DOHH2 (cell line): ENCODE measurements around the gene DCAF10.

Experiments
- H3F3A ChIP-seq: fragments of 200-600 bp; sonication (generic), shearing (Covaris generic); 2 replicates; pipeline ENCODE4 v1.6.0; 2016; ENCODE audit warnings: antibody characterized with exemption, mild to moderate bottlenecking; ENCODE audit not compliant: control insufficient read depth, insufficient read depth
- H3K27ac ChIP-seq: fragments of 200-600 bp; sonication (generic); 2 replicates; pipeline ENCODE4 v1.5.1; 2014; ENCODE audit warnings: low read depth, mild to moderate bottlenecking, low read length, moderate library complexity
- H3K27me3 ChIP-seq: fragments of 200-600 bp; sonication (generic); 2 replicates; pipeline ENCODE4 v1.6.1; 2014; ENCODE audit warnings: mild to moderate bottlenecking, low read length, mixed read lengths; ENCODE audit not compliant: control insufficient read depth
- H3K36me3 ChIP-seq: fragments of 200-600 bp; sonication (generic); 2 replicates; pipeline ENCODE4 v1.6.1; 2014; ENCODE audit warnings: mild to moderate bottlenecking, low read length, moderate library complexity, mixed read lengths; ENCODE audit not compliant: control insufficient read depth
- H3K4me1 ChIP-seq: fragments of 200-600 bp; sonication (generic); 2 replicates; pipeline ENCODE4 v1.6.1; 2014; ENCODE audit warnings: mild to moderate bottlenecking, low read length, mixed read lengths; ENCODE audit not compliant: control insufficient read depth
- H3K4me2 ChIP-seq: fragments of 200-600 bp; sonication (generic); 2 replicates; pipeline ENCODE4 v1.6.0; 2014; ENCODE audit warnings: mild to moderate bottlenecking, low read length, moderate library complexity
- H3K4me3 ChIP-seq: fragments of 200-600 bp; sonication (generic); 2 replicates; pipeline ENCODE4 v1.5.1; 2014; ENCODE audit warnings: mild to moderate bottlenecking, low read length, mixed read lengths
- H3K79me2 ChIP-seq: fragments of 200-600 bp; sonication (generic); 2 replicates; pipeline ENCODE4 v1.6.1; 2014; ENCODE audit warnings: mild to moderate bottlenecking, low read length, mixed read lengths; ENCODE audit not compliant: control insufficient read depth
- H3K9me2 ChIP-seq: fragments of 200-600 bp; sonication (generic); replicated peaks from 2 replicates; pipeline ENCODE4 v1.6.1; 2014; ENCODE audit warnings: mild to moderate bottlenecking, low read length, mixed read lengths; ENCODE audit not compliant: control insufficient read depth
- H3K9me3 ChIP-seq: fragments of 200-600 bp; sonication (generic); 2 replicates; pipeline ENCODE4 v1.6.1; 2014; ENCODE audit warnings: antibody characterized with exemption, low read length, mixed read lengths; ENCODE audit not compliant: control insufficient read depth, insufficient read depth
- H4K20me1 ChIP-seq: fragments of 200-600 bp; sonication (generic); 2 replicates; pipeline ENCODE4 v1.6.0; 2014; ENCODE audit warnings: low read depth, mild to moderate bottlenecking, antibody characterized with exemption, low read length, moderate library complexity; ENCODE audit not compliant: control insufficient read depth, insufficient read depth
- CTCF ChIP-seq: fragments of 200-600 bp; sonication (generic); IDR thresholded peaks from one replicate; pipeline ENCODE4 v1.5.1; 2014; ENCODE audit warnings: antibody characterized with exemption, mild to moderate bottlenecking, low read depth, low read length; ENCODE audit not compliant: poor library complexity, severe bottlenecking
- EZH2phosphoT487 ChIP-seq: fragments of 200-600 bp; sonication (generic); IDR thresholded peaks from 2 replicates; pipeline ENCODE4 v1.6.1; 2017; ENCODE audit warnings: borderline replicate concordance, mild to moderate bottlenecking, antibody characterized with exemption, low read length, moderate library complexity, mixed read lengths

Gene DCAF10

GRCh38 chr9:37915911-37916470 lies 115.4 kb downstream of the DCAF10 start:
- no peaks in the 10 kb centered on the region for H3K9me3 ChIP-seq
- TF ChIP-seq EZH2phosphoT487 (no peak), CTCF (no peak)
- no peak overlapping the region for H3K4me2 ChIP-seq
- H3K4me3 ChIP-seq, result no peak overlapping the region
- no peaks in the 10 kb centered on the region for H3K9me2 ChIP-seq
- no peak overlapping the region for H3K27ac ChIP-seq
- no peaks in the 10 kb centered on the region for H3K79me2 ChIP-seq
- H3K4me1 ChIP-seq, result no peaks in the 10 kb centered on the region
- H3F3A ChIP-seq, result no peaks in the 10 kb centered on the region
- H3K36me3 ChIP-seq, result no peaks in the 10 kb centered on the region
- no peaks in the 10 kb centered on the region for H3K27me3 ChIP-seq
- no peaks in the 10 kb centered on the region; the same call in 1 of the 2 replicates for H4K20me1 ChIP-seq

GRCh38 chr9:37916471-37917312 lies 116.1 kb downstream of the DCAF10 start:
- no peak overlapping the region for H3K27ac ChIP-seq
- H3K36me3 ChIP-seq, result no peaks in the 10 kb centered on the region
- no peak overlapping the region for H3K4me2 ChIP-seq

More at GRCh38 chr9:37916471-37917312, 116.1 kb downstream of the DCAF10 start:
- Histone ChIP-seq H3K9me2 (no peaks in the 10 kb centered on the region), H3K79me2 (no peaks in the 10 kb centered on the region), H3F3A (no peaks in the 10 kb centered on the region), H4K20me1 (no peaks in the 10 kb centered on the region; the same call in 1 of the 2 replicates), H3K9me3 (no peaks in the 10 kb centered on the region), H3K4me3 (no peak overlapping the region), H3K4me1 (no peaks in the 10 kb centered on the region), H3K27me3 (no peaks in the 10 kb centered on the region)
- no peak for TF ChIP-seq CTCF
- no peak for TF ChIP-seq EZH2phosphoT487
